HG03521 (cell line): ENCODE measurements around the gene MRTFA.

ENCODE experiments used
- ATAC-seq: cut with Tn5 transposase; IDR thresholded peaks from one replicate; pipeline ENCODE4 v1.9.1; 2021; ENCODE audit warnings: mild to moderate bottlenecking, moderate library complexity; ENCODE audit not compliant: unreplicated experiment

Gene MRTFA

DNA sequence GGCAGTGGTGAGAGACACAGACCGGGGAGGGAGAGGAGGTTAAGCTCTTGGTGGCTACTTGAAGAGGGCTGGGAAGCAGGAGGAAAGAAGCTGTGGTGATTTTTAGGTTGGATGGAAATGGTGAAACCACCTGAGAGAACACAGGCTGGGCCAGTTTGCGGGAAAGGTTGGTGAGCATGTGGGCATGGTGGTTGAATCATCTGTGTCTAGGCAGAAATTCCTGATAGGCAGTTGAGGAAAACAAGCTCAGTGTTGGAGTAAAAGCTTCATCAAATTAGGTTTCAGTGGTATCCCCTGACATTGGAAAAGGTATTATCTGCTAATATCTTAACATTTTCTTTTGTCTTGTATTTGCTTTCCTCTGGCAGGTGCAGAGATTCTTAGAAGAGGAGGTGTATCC is 270.5 kb downstream of the MRTFA start:
- ATAC-seq = no peak

DNA sequence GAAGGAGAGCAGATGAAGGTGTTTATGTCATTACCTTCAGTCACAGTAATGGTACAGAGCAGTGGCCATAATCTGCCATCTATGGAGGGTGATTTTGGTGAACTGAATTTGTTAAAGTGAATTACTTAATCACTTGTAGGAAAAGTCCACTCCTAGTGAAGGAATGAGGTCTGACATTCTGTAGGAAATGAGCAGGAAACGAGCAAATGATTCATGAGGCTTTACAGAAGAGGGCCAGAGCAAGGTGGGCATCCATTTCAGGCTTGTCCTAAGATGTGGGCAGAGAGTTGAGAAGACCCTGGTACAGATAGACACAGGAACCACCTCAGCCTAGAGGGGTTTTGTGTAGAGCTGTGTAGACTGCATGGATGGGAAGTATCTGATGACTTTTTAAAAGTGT is 272.1 kb downstream of the MRTFA start:
- ATAC-seq = no peak

DNA sequence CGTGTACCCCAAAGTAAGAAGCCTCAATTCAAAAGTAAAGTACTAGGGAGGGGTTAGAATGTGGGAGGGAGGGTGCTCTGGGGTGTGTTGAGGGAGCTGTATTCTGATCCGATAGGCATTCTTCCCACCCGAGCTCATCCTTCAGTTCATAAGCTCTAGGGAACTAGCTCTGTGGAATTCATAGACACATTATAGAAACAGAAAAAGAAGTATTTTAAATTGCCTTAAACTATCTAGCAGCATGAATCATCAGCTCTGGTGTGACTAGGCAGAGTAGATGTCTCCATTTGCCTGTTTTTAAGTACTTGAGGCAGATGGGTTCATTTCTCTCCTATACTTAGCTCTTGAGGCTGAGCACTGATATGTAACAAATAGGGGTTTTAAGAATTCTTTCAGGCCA is 273.5 kb downstream of the MRTFA start:
- no peak for ATAC-seq

DNA sequence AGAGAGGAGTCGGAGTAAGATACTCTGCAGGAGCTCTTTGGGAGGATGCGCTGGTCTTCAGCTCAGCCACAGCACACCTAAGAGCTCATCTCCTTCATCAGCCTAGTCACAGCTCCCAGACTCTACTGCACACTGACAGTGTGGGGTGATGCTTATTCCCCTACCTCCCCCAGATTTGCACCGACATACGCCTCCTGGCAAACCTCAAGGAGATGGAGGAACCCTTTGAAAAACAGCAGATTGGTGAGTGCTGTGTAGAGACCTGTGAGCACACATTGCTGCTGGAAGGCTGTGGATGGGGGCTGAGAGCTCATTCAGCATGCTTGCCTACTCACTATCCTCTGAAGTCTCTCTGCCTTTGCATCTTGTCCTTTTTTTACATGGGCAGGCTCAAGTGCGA is 275.4 kb downstream of the MRTFA start:
- no peak for ATAC-seq
